ENCODE data around the gene GGT7.

DNA sequence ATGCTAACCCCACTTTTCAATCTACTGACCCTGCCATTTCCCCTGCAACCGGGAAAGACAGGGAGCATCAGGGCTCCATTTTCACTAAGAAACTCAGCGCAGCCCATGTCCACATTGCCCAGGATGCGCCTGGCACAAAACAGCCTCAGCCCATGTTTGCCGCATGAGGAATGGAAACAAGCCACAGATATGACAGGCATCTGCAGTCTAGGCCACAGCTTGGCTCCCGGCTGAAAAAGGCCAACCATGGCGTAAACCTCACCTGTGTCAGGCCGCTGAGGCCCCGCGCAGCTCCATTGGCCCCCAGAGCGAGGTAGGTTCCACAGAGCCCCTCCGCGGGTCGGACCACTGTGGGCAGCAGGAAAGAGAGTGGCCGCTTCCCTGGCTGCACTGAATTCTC is 21.7 kb downstream of the GGT7 start:
- TF ChIP-seq, protein P1, sequence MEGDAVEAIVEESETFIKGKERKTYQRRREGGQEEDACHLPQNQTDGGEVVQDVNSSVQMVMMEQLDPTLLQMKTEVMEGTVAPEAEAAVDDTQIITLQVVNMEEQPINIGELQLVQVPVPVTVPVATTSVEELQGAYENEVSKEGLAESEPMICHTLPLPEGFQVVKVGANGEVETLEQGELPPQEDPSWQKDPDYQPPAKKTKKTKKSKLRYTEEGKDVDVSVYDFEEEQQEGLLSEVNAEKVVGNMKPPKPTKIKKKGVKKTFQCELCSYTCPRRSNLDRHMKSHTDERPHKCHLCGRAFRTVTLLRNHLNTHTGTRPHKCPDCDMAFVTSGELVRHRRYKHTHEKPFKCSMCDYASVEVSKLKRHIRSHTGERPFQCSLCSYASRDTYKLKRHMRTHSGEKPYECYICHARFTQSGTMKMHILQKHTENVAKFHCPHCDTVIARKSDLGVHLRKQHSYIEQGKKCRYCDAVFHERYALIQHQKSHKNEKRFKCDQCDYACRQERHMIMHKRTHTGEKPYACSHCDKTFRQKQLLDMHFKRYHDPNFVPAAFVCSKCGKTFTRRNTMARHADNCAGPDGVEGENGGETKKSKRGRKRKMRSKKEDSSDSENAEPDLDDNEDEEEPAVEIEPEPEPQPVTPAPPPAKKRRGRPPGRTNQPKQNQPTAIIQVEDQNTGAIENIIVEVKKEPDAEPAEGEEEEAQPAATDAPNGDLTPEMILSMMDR (IDR thresholded peaks at IDR 0.05; ENCODE audit: poor library complexity, severe bottlenecking), result no peak
- no peak for TF ChIP-seq MXI1 (conservative IDR thresholded peaks at IDR 0.05; ENCODE audit: poor library complexity, severe bottlenecking)
- TF ChIP-seq TAF1 (IDR thresholded peaks at IDR 0.05; ENCODE audit: low read depth), result no peak
